ENCODE data around the gene RAB6A.

RAB6A gene

GRCh38 chr11:73671701-73672100 lies 89.2 kb downstream of the RAB6A start:
- no peak overlapping the region for H3K14ac ChIP-seq (ENCODE audit: low read length)
- no peaks in the 10 kb centered on the region for H3K79me2 ChIP-seq (ENCODE audit: control insufficient read depth, insufficient read depth, low read length, poor library complexity)
- DNase-seq, result peak in 1 of 2 donors; percentile 43
- H3K9me3 ChIP-seq (ENCODE audit: insufficient read depth, low read depth, low read length), result no peaks in the 10 kb centered on the region
- WGBS (ENCODE audit: extremely low coverage, insufficient coverage, insufficient read length), result no CpG with 5 or more reads among the region's 6 CpGs
- H2BK12ac ChIP-seq (ENCODE audit: low read length), result no peak overlapping the region
- no peak overlapping the region for H4K12ac ChIP-seq (ENCODE audit: low read depth, low read length)
- H2AK5ac ChIP-seq (ENCODE audit: low read length), result no peak overlapping the region
- H3K4me1 ChIP-seq (ENCODE audit: control insufficient read depth in 1 of 2, insufficient read depth in 2 of 2, low read length in 2 of 2), result no peaks in the 10 kb centered on the region
- no peak overlapping the region for H3K4me3 ChIP-seq (ENCODE audit: low read depth, low read length)
- H4K91ac ChIP-seq (ENCODE audit: low read depth, low read length), result no peak overlapping the region
- H3K4ac ChIP-seq (ENCODE audit: low read depth, low read length), result no peak overlapping the region
- no peak overlapping the region for H3K4me2 ChIP-seq (ENCODE audit: low read length)
- H3K23ac ChIP-seq (ENCODE audit: low read length), result no peak overlapping the region
- H3K36me3 ChIP-seq (ENCODE audit: control insufficient read depth in 1 of 2, insufficient read depth in 2 of 2, low read length in 2 of 2), result peaks cover 3 to 7% of the 10 kb centered on the region in 2 experiments
- no peak overlapping the region for H2BK5ac ChIP-seq (ENCODE audit: low read depth, low read length, poor library complexity)
- H2BK120ac ChIP-seq (ENCODE audit: insufficient read depth, low read length, poor library complexity), result no peak overlapping the region
- H3K9ac ChIP-seq (ENCODE audit: low read length), result no peak overlapping the region
- no peaks in the 10 kb centered on the region for H3K27me3 ChIP-seq (ENCODE audit: insufficient read depth, low read length)
- H2AFZ ChIP-seq (ENCODE audit: insufficient read depth, low read length, poor library complexity), result no peak overlapping the region
- H3K79me1 ChIP-seq (ENCODE audit: low read length), result no peaks in the 10 kb centered on the region
- H3K18ac ChIP-seq (ENCODE audit: low read length), result no peak overlapping the region
- H3K27ac ChIP-seq (ENCODE audit: low read depth, low read length), result no peak overlapping the region
- H4K8ac ChIP-seq (ENCODE audit: low read depth, low read length), result no peak overlapping the region

DNA sequence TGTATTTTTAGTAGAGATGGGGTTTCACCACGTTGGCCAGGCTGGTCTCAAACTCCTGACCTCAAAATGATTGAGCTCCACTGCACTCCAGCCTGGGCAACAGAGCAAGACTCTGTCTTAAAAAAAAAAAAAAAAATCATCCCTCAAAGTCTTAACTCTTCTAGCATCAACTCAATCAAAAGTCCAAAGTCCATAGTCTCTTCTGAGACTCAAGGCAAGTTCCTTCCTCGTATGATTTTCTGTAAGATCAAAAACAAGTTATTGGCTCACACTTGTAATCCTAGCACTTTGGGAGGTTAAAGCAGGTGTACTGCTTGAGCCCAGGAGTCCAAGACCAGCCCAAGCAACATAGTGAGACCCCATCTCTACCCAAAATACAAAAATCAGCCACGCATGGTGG lies 90.1 kb downstream of the RAB6A start:
- no peaks in the 10 kb centered on the region for H3K27me3 ChIP-seq (ENCODE audit: insufficient read depth, low read length)
- H3K4ac ChIP-seq (ENCODE audit: low read depth, low read length), result no peak overlapping the region
- H3K18ac ChIP-seq (ENCODE audit: low read length), result no peak overlapping the region
- no peaks in the 10 kb centered on the region for H3K4me1 ChIP-seq (ENCODE audit: control insufficient read depth in 1 of 2, insufficient read depth in 2 of 2, low read length in 2 of 2)
- H3K23ac ChIP-seq (ENCODE audit: low read length), result no peak overlapping the region
- no peak overlapping the region for H2BK120ac ChIP-seq (ENCODE audit: insufficient read depth, low read length, poor library complexity)
- no peaks in the 10 kb centered on the region for H3K9me3 ChIP-seq (ENCODE audit: insufficient read depth, low read depth, low read length)
- no peak overlapping the region for H2AK5ac ChIP-seq (ENCODE audit: low read length)
- no peak overlapping the region for H3K4me2 ChIP-seq (ENCODE audit: low read length)
- no peaks in the 10 kb centered on the region for H3K79me2 ChIP-seq (ENCODE audit: control insufficient read depth, insufficient read depth, low read length, poor library complexity)
- H2BK5ac ChIP-seq (ENCODE audit: low read depth, low read length, poor library complexity), result no peak overlapping the region
- no peak overlapping the region for H2AFZ ChIP-seq (ENCODE audit: insufficient read depth, low read length, poor library complexity)
- DNase-seq, result no peak
- no peak overlapping the region for H4K12ac ChIP-seq (ENCODE audit: low read depth, low read length)
- no peak overlapping the region for H3K27ac ChIP-seq (ENCODE audit: low read depth, low read length)
- H3K36me3 ChIP-seq (ENCODE audit: control insufficient read depth in 1 of 2, insufficient read depth in 2 of 2, low read length in 2 of 2), result peaks cover 3 to 7% of the 10 kb centered on the region in 2 experiments
- no peak overlapping the region for H4K8ac ChIP-seq (ENCODE audit: low read depth, low read length)
- no peak overlapping the region for H3K9ac ChIP-seq (ENCODE audit: low read length)
- no CpG with 5 or more reads among the region's 3 CpGs for WGBS (ENCODE audit: extremely low coverage, insufficient coverage, insufficient read length)
- no peaks in the 10 kb centered on the region for H3K79me1 ChIP-seq (ENCODE audit: low read length)
- no peak overlapping the region for H2BK12ac ChIP-seq (ENCODE audit: low read length)
- H4K91ac ChIP-seq (ENCODE audit: low read depth, low read length), result no peak overlapping the region
- no peak overlapping the region for H3K14ac ChIP-seq (ENCODE audit: low read length)
- H3K4me3 ChIP-seq (ENCODE audit: low read depth, low read length), result no peak overlapping the region

DNA sequence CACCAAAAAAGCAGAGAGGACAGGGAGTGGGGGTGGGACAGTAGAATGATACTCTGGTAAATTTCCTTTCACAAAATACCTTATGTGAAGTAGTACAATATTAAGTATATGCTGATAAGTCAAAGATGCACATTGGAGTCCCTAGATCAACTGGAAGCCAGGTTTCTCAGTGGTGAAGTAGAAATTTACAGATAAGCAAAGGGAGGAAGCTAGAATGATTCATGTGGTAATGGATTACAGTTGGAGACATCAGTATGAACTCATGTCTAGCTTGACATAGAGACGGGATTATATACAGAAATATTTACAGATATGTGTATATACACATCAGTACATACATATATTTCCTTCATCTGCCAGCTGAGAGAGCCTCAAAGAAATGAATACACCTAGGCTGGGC lies 93.0 kb downstream of the RAB6A start:
- H3K9ac ChIP-seq (ENCODE audit: low read length), result no peak overlapping the region
- H4K91ac ChIP-seq (ENCODE audit: low read depth, low read length), result no peak overlapping the region
- H2BK5ac ChIP-seq (ENCODE audit: low read depth, low read length, poor library complexity), result no peak overlapping the region
- H3K9me3 ChIP-seq (ENCODE audit: insufficient read depth, low read depth, low read length), result peaks cover 1% of the 10 kb centered on the region
- no peaks in the 10 kb centered on the region for H3K36me3 ChIP-seq (ENCODE audit: control insufficient read depth in 1 of 2, insufficient read depth in 2 of 2, low read length in 2 of 2)
- no peak overlapping the region for H2AK5ac ChIP-seq (ENCODE audit: low read length)
- H2BK12ac ChIP-seq (ENCODE audit: low read length), result no peak overlapping the region
- no peak overlapping the region for H3K4me2 ChIP-seq (ENCODE audit: low read length)
- H3K4me1 ChIP-seq (ENCODE audit: control insufficient read depth in 1 of 2, insufficient read depth in 2 of 2, low read length in 2 of 2), result peaks cover 0 to 5% of the 10 kb centered on the region in 2 experiments
- H3K79me2 ChIP-seq (ENCODE audit: control insufficient read depth, insufficient read depth, low read length, poor library complexity), result no peaks in the 10 kb centered on the region
- no CpG with 5 or more reads among the region's 1 CpG for WGBS (ENCODE audit: extremely low coverage, insufficient coverage, insufficient read length)
- H2BK120ac ChIP-seq (ENCODE audit: insufficient read depth, low read length, poor library complexity), result no peak overlapping the region
- no peak overlapping the region for H2AFZ ChIP-seq (ENCODE audit: insufficient read depth, low read length, poor library complexity)
- no peaks in the 10 kb centered on the region for H3K27me3 ChIP-seq (ENCODE audit: insufficient read depth, low read length)
- DNase-seq, result no peak
- no peak overlapping the region for H3K18ac ChIP-seq (ENCODE audit: low read length)
- H4K12ac ChIP-seq (ENCODE audit: low read depth, low read length), result no peak overlapping the region
- no peak overlapping the region for H4K8ac ChIP-seq (ENCODE audit: low read depth, low read length)
- H3K23ac ChIP-seq (ENCODE audit: low read length), result no peak overlapping the region
- H3K4me3 ChIP-seq (ENCODE audit: low read depth, low read length), result no peak overlapping the region
- no peak overlapping the region for H3K27ac ChIP-seq (ENCODE audit: low read depth, low read length)
- H3K4ac ChIP-seq (ENCODE audit: low read depth, low read length), result no peak overlapping the region
- no peak overlapping the region for H3K14ac ChIP-seq (ENCODE audit: low read length)
- no peaks in the 10 kb centered on the region for H3K79me1 ChIP-seq (ENCODE audit: low read length)

DNA sequence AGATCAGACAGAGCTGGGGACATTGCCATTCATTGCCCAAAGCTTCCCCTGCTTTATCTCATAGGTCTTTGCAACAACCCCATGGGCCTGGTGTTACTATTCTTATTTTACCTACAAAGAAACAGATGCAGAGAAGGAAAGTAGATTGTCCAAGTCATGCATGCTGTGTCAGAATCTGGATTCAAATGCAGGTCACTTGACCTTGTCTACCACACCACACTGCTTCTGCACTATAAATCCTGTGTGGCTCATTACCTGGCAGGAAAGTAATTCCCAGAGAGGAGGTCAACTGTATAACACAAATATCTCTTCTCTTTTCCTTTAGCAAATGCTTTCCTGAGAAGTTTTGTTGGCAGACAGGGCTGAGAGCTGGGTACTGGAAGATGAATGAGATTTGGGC lies 96.0 kb downstream of the RAB6A start:
- H4K12ac ChIP-seq (ENCODE audit: low read depth, low read length), result no peak overlapping the region
- H3K4me2 ChIP-seq (ENCODE audit: low read length), result no peak overlapping the region
- H4K91ac ChIP-seq (ENCODE audit: low read depth, low read length), result no peak overlapping the region
- H3K4ac ChIP-seq (ENCODE audit: low read depth, low read length), result no peak overlapping the region
- H3K79me2 ChIP-seq (ENCODE audit: control insufficient read depth, insufficient read depth, low read length, poor library complexity), result no peaks in the 10 kb centered on the region
- no peak overlapping the region for H2BK5ac ChIP-seq (ENCODE audit: low read depth, low read length, poor library complexity)
- no peak overlapping the region for H2BK120ac ChIP-seq (ENCODE audit: insufficient read depth, low read length, poor library complexity)
- no peak overlapping the region for H3K9ac ChIP-seq (ENCODE audit: low read length)
- H4K8ac ChIP-seq (ENCODE audit: low read depth, low read length), result no peak overlapping the region
- no peak overlapping the region for H2BK12ac ChIP-seq (ENCODE audit: low read length)
- no peaks in the 10 kb centered on the region for H3K36me3 ChIP-seq (ENCODE audit: control insufficient read depth in 1 of 2, insufficient read depth in 2 of 2, low read length in 2 of 2)
- no peak overlapping the region for H3K23ac ChIP-seq (ENCODE audit: low read length)
- H3K4me3 ChIP-seq (ENCODE audit: low read depth, low read length), result peak overlapping the region; percentile 48
- no peak overlapping the region for H2AK5ac ChIP-seq (ENCODE audit: low read length)
- no peak overlapping the region for H3K18ac ChIP-seq (ENCODE audit: low read length)
- peaks cover 1% of the 10 kb centered on the region for H3K9me3 ChIP-seq (ENCODE audit: insufficient read depth, low read depth, low read length)
- H3K79me1 ChIP-seq (ENCODE audit: low read length), result no peaks in the 10 kb centered on the region
- H3K27me3 ChIP-seq (ENCODE audit: insufficient read depth, low read length), result no peaks in the 10 kb centered on the region
- H3K27ac ChIP-seq (ENCODE audit: low read depth, low read length), result no peak overlapping the region
- no peak overlapping the region for H3K14ac ChIP-seq (ENCODE audit: low read length)
- H2AFZ ChIP-seq (ENCODE audit: insufficient read depth, low read length, poor library complexity), result no peak overlapping the region
- peaks cover 8 to 13% of the 10 kb centered on the region in 2 experiments for H3K4me1 ChIP-seq (ENCODE audit: control insufficient read depth in 1 of 2, insufficient read depth in 2 of 2, low read length in 2 of 2)
- DNase-seq, result no peak
